ENCODE data around the gene ITGB2.

GRCh38 chr21:44900559-44901251 is 20.0 kb downstream of the ITGB2 start:
- no peak for TF ChIP-seq CTCF (IDR thresholded peaks at IDR 0.05; ENCODE audit: low read depth, low read length)
- TF ChIP-seq POLR2A (IDR thresholded peaks at IDR 0.05; ENCODE audit: extremely low read depth, insufficient read length) = no peak
- no peak for TF ChIP-seq MAX (IDR thresholded peaks at IDR 0.05; ENCODE audit: low read depth, low read length)
- TF ChIP-seq MYC (IDR thresholded peaks at IDR 0.05; ENCODE audit: low read depth, low read length) = no peak

Data from NB4 (cell line).